Stimulated activated CD4-positive, alpha-beta T cell treated with anti-CD3 and anti-CD28 coated beads, Interleukin-12 subunit alpha, Interleukin-12 subunit beta, amount 100 ng/mL, for 48 hours (primary cell): ENCODE measurements around the gene PTPRE.

Experiments
- DNase-seq, 3 donors: peaks; one replicate each; pipeline ENCODE4 v3.0.0-alpha.2; 2020; ENCODE audit warnings: low read depth in 2 of 3, low spot score in 1 of 3

Gene PTPRE

DNA sequence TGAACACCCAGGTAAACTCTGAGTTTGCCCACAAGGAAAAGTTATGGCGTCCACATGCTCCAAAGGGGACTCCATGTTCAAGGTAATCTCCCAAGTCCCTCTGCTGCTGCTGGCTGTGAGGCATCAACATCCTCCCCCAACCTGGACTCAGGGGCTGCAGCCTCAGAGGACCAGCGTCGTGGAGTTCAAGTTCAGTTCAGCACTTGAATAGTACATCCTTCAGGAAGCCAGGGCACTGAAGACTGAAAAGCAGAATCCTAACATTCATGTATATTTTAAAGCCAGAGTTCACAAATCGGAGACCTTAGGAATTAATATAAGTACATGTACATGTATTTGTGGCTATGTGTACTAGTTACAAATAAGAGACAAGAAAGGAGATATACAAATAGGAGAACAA is 90.4 kb downstream of the PTPRE start:
- no peak for DNase-seq

DNA sequence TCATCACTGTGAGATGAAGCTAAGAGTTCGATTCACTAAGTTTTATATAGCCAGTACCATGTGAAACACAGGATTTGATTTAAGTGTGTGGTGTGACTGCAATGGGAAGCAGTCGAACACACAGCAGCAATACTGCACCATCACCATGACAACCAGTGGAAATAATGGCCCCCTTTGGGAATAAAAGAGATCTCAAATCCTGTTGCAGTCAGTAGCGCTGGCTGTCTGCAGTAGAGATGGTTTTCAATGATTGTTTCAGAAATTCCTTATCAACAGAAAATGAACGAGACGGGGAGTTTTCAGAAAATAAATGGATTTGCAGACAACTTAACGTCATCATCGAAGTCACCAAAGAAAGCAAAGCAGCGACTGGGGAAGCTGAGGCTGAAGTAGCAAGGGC is 91.0 kb downstream of the PTPRE start:
- no peak for DNase-seq

DNA sequence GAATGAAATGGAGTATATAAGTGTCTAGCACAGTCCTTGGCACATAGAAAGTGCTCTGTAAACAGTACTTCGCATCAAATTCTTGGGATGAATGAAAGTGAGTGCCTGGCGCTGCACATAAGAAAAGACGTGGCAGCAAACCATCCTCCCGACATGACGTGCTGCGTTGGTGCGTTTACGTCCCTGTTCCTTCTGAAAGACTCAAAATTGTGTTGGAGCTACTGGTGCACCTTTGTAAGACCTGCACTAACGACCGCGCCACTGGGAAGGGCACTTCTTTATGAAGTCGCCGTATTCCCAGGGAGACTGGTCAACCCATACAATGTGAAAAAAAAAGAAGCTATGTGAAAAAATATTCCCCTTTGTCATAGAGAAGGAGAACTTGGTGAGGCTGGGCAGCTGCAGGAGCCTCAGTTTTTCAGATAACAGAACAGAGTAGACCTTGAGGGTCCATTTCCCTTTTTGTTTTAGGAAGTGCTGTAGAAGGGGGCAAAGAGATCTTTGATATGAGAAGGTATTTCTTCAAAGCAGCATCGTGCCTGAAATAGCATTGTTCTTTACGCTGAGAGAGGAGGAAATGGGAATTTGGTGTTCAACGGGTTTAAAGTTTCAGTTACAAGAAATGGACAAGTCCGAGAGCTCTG is 91.7 kb downstream of the PTPRE start:
- no peak for DNase-seq

DNA sequence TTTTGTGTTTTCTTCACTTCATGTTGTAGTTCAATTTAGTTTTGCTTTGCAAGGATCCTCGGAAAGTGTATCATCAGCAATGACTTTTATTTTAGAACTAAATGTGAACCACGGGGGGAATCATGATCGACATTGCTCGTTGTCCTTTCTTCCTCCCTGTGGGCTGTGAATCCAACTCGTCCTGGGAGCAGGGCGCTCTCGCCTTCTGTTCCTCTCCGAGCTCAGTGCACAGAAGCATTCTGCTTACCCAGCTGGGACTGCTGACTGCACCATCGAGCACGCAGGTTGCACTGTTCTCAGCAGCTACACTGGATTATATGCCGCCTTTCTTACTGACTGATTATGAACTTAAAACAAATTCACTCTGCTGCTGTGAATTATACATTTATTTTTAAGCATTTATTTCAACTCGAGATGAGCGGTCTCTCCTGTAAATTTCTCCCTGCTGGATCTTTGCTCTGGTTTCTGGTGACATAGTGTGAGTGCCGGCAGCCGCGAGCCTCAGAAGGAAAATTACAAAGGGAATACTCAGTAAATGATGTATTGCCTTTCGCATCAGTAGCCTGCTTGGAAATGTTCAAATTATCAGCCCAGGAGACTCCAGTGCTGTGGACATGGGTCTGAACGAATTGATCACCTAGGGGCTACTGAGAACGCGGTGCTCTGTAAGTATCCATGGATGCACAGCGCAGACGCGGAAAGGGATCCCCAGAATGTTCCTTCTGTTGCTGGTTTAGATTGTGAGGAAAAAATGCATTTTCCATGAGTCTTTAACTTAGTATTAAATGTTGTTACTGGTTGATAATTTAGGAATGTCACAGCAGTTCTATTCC is 92.6 kb downstream of the PTPRE start:
- DNase-seq = no peak

DNA sequence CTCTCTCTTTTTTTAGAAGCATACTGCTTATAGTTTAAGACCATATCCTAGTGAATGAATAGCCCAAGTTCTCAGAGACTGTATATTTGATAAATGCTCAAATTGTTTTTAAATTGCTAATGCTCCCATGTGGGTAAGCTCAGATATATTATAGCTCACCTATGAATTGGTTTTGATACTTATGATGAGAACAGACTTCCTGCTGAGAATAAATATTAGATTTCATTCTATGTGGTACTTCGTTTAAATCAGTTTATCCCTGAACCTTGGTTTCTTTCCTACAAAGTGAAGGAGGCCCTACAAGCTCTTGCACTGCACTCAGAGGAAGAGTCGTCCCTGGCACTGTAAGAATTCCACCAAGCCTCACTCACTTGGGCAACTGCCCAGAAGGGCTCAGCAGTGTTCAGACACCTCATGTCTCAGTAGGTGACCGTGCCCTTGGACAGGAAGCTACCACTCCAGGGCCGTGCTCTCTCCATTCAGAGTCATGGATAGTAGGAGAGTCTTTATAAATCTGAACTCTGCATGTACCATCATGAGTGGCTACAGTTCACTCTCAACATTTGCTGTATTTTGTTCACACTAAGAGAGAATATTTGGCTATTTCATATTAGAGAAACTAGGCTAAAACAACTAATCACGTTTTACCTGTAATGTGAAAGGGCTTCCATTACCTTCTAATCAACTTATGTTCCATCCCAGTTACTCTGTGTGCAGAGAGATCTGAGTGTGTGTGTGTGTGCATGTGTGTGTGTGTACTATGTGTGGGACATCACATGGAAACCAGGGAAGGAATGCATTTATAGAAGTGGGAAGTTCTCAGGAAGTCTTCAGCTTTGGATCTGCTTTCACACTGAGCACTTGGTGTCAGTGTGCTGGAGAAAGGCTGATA is 93.8 kb downstream of the PTPRE start:
- DNase-seq = no peak

DNA sequence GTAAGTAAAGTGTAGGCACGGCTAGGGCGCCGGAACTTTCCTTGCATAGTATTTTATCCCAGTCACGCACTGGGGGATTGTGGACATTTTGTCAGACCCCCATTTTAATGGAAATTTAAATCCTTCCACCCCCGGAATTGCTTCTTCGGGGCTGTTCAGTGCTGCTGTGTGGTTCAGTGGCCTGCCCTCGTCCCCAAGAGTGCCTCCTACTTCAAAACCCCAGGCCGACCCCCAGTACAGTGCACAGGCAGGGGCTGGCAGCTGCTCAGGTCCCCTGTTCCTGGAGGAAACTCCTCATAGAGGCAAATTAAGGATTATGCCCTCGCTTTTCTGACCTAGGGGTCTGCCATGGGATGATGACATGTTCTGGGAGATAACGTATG is 94.5 kb downstream of the PTPRE start:
- DNase-seq = no peak

DNA sequence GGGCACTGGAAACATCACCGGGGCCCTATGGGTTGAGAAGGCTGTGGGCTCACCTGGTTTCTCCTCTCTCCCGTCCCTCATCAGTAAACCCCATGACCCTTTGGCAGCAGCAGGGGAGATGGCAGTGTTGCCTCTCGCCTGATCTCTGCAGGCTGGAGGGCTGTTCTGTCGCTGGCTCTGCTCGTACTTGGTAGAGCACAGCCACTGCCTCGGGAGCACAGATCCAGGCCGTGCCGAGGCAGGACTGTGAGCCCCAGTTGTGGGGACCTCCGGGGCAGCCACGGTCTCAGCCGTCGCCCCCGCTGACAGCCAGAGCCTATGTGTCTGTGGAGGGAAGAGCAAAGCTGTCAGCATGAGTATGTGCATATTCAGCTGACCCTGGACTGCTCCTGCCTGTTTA is 94.9 kb downstream of the PTPRE start:
- no peak for DNase-seq

DNA sequence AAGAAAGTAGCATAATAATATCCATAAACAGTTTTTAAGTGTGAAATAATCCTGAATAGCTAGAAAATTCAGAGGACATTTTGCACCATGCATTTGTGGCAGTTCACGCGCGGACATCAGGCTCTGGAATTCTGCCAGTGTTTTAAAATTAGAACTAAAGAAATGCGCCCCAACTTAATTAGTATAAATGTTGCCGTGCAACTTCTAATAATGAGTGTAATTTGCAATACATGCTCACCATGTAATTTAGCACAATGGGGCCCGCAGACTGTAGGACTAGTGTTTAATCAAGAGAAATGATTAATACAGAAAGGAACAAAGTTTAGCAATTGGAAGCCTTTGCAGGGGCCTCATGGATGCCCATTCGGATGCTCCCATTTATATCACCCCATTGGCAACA is 96.6 kb downstream of the PTPRE start:
- no peak for DNase-seq

DNA sequence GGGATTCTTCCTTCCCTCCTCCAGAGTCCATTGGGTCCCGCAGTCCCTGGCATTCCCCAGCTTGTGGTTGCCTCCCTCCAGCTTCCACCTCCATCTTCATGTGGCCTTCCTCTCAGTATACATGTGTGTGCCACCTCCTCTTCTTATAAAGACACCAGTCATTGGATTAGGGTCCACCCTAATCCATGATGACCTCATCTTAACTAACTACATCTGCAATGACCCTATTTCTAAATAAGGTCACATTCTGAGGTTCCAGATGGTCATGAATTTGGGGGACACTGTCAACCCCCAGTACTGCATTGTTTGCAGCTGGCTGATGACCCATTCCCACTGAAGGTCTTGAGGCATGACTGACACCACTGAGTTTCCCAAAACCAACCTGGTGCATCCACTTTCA is 99.0 kb downstream of the PTPRE start:
- no peak for DNase-seq

DNA sequence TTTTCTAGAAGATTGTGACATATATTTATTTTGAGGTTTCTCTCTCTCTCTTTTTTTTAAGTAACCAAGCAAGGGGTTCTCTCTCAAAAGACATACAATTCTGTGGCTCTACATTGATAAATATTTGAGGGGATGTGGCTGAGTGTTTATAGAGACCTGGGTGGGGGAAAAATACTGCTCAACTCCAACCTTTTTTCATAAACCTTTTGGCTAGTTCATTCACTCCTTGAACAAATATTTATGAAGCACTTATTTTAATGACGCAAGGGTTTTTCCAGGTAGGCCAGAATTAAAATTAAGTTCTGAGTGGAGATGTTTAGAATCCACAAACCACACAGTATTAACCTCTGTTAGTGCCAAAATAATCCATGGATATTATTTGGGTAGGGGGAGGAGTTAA is 100.2 kb downstream of the PTPRE start:
- no peak for DNase-seq

DNA sequence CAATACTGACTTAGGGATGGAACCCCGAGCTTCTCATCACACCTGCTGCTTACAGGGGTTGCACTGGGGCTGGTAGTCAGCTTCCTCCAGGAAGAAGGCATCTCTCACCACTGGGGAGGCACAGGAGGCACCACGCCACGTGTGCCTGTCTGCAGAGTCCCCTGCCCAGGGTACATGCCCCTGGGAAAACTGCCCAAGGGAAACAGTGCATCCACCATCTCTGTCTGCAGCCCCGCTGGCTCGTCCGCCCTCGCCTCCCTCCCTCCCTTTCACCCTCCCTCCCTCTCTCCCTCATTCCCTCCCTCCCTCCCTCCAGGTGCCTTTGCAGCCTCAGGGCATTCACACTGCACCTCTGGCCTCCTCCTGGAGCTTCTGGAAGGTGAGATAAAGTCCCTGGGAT is 101.1 kb downstream of the PTPRE start:
- no peak for DNase-seq

DNA sequence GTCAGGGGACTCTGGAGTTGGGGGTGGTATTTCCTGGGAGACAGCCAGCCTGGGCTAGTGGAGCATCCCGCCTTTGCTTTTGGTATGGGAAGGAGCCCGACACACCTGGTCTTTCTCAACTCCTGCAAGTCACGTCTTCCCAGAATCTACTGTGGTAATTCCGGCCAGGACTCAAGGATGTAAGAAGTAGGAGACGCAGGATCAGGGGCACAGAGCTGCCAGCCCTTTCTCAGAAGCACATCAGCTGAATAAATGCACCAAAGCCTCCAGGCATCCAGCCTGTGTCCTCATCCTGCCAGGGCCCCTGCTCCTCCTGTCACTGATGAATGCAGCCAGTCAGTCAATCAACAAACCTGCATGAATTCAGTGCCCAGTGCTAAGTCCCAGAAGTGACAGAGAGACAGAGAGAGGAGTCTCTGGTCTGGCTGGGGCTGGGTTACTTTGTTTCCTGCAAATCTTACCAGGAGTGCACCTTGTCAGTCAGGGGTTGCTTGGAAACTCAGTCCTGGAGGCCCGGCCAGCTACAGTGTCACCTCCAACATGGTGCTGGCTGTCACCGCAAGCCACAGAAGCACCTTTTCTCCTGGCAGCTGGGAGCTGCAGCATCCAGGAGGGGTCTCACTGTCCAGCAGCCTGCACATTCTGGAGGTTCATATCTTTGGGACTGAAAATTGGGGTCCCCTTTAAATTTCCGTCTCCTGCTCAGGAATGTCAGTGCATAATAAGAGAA is 101.8 kb downstream of the PTPRE start:
- no peak for DNase-seq

DNA sequence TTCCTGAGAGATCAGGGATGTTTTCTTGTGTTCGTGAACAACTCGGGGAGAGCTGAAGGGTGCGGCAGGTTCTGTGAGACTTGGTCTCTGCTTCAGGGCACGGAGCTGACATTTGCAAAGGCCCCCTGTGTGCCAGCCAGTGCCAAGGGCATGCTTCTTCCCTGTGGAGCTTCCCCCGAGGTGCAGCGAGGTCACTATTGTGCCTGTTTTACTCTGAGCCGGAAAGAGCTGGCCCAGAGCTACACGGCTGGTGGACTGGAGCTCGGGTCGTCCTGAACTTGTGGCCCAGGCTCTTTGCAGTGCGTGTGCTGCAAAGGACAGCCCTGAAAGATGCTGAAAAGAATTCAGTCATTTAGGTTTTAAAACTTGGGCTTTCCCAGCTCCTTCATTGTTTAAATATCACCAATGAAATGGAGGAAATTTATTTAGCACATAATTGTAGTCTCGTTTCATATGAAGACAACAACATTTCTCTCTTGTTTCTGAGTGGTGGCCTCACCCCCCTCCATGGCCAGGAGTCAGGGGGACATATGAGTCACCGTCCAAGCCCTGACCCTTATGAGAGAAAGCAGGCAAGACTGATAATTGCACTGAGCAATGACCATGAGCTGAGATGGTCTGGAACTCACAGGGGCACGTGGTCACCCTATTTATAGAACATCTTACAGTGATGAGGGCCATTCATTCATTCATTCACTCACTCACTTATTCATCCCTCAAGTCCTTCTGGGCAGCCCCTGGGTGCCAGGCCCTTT is 102.6 kb downstream of the PTPRE start:
- no peak for DNase-seq

DNA sequence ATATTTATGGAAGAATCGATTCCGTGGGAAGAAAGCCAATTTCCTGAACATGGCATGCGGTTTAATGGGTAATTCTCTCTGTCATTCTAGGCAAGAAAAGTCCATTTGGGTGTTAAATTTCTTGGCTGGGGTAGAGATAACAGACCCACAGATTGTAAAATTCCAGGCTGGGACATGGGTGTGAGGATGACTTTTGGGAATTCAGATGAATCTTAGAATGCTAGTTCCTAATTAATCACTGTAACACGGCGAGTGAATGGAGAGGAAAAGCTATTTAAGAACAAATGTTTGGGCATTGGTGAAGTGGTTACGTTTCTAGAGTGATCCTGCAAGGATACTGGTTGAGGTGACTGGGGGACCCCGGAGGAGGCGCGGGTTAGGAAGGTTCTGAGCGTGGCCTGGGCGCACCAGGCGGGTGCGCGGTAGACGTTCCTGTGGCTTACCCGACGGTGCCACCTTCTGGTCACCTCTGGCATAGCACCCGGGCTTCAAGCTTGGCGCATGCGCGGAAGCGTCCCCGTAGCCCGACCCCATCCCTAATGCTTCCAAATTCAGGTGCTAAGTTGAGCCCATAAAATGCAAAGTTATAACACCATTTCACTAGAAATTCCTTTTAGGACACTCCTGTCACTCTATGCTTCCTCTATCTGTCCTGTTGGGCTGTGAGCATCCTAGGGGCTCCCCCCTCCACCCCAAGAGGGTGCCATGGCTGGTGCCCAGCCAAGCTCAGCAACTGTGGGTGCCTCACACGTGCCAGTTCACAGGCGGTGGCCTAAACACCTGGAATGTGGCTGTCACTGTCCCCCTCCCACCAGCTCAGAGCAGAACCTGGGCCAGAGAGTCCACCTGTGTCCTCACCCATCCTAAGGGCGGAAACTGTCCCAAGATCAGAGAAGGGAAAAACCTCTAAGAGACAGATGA is 104.4 kb downstream of the PTPRE start:
- peak; percentile 75 to 94 (median 78) for DNase-seq

DNA sequence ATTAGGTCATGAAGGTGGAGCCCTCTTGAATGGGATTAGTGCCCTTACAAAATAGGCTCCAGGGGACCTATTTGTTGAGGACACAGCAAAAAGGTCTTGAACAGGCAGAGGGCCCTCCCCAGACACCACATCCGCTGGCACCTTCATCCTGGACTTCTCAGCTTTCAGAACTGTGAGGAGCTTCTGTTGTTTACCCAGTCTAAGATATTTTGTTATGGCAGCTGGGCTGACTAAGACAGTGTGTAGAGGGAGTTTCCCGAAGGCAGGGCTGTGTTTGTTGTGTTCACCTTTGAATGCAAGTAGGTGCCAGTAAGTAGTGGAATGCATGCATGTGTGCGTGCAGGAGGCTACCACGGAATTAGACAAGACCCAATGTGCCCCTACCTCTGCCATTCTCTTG is 106.7 kb downstream of the PTPRE start:
- DNase-seq = no peak

DNA sequence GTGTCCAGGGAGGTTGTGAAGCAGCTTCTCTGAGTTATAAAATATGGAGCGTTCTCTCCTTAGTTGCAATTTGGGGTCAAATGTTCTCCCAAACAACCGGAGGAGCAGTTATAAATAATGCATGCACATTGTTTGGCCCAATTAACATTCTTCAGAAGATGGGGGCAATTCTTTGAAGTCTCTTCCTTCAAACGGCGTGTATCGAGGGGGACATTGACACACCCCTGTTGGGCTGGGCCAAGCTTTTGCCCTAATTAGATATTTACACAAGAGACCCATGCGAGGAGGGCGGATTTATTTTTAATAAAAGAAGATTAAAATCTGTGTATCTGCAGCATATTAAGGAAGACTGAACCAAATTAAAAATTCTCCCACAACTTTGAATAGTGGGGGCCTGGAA is 107.3 kb downstream of the PTPRE start:
- no peak for DNase-seq

DNA sequence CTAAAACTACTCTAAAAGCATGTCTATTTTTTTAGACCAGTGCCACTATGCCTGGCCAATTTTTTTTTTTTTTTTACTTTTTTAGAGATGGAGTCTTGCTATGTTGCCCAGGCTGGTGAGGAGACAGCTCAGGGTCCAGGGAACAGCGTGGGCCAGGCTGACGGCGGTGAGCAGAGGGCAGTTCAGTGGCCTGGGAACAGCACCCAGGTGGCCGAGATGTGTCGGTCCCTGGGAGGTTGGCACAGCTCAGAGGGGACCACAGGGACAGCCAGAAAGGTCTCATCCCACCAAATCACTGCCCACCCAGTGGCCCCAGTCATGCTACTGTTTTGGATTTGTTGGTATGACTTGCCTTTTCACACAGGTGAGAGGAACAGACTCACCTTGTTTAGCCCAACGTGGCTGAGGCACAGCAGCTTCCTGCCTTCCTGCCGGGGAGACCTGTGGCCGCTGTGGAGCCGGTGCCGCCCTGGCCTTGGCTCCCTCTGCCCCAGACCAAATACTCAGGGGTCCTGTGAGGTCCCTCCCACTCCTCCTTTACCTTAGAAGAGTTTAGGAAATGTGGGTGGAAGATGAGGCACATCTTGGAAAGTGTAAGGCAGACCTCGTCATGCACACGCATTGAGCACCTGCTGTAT is 109.6 kb downstream of the PTPRE start:
- no peak for DNase-seq

DNA sequence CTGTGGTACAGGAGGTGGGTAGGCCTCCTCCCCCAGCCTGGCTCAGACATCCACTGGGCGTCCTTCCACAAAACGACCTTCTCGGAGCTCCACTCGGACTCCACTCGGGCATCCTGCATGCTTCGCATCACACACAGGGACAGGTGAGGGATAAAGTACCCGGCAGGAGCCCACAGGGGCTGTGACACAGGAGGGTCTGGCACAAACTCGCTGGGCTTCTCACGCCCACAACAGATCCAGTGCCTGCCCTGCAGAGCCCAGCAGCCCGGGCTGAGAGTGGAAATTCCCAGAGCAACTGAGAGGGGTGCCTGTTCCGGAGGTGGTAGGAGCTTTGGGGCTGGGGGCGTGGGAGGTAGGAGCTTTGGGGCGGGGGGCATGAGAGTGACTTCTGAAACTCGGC is 110.9 kb downstream of the PTPRE start:
- no peak for DNase-seq

DNA sequence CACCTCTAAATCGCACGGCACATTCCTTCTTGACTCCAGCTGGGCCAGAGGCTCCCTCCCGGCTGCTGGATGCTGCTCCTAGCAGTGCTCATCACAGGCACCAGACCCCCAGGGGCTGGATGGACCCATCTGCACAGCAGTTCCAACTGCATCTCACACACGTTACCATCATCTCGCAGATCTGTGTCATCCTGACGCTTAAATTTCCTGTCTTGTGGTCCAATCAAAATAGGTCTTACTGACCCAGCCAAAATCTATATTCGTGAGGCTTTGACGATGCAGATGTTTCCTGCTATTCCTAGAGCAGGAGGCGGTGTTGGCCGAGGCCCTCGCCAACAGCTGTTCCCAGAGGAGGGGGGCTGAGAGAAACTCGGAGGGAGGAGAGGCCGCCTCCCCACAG is 111.3 kb downstream of the PTPRE start:
- no peak for DNase-seq
